ENCODE results near the gene CLEC9A. TPM values are rescaled to one million over a fixed set of nuclear protein-coding genes. Genes with fewer than 3 reads are reported as not detected.
A peak's percentile ranks its signal among the peaks of the same experiment; 100 is the strongest.

The CLEC9A gene
- polyA plus RNA-seq, 3 donors: 0.07 to 0.59 TPM; not detected in 1

DNA sequence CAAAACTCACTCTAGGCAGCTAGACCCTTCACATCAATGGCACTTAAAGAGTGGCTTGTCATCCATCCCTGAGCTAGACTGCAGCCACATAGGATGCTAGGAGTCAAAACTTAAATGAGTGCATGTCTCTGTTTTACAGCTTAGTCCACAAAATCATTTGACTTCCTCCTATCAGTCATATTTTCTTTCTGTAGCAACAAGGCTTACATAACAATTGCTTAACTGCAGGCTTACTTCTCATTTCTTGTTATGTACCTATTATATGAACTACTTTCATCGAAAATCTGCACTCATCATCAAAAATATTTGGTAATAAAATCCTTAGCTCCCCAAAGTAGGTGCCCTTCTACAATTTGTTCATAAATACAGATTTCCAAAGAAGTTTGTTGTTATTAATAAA is 38.2 kb downstream of the CLEC9A start:
- intact Hi-C loops (cut with micrococcal nuclease): loop anchor here (5.0 to 10.0 kb wide), 2 partner anchors 41 to 66 kb away; partner anchors contain the start of gene CLEC7A (in 1 of the 2)
- peaks cover 0 to 2% (median 0%) of the 10 kb centered on the region in 3 donors for H3K27me3 Mint-ChIP-seq (ENCODE audit: low read depth in 3 of 3)

GRCh38 chr12:10069099-10069498 is 38.6 kb downstream of the CLEC9A start:
- no peaks in the 10 kb centered on the region for H3K36me3 ChIP-seq (replicated peaks in 1 of 2; ENCODE audit: control insufficient read depth in 1 of 2, insufficient read depth in 2 of 2, low read length in 2 of 2)
- peaks cover 43 to 48% of the 10 kb centered on the region in 2 donors for H3K4me1 ChIP-seq (ENCODE audit: control insufficient read depth in 1 of 2, insufficient read depth in 2 of 2, low read length in 2 of 2)
- H4K20me1 ChIP-seq (ENCODE audit: insufficient read depth, low read length): no peaks in the 10 kb centered on the region
- peaks cover 16 to 23% of the 10 kb centered on the region in 2 donors for H3K36me3 Mint-ChIP-seq
- H3K4me3 ChIP-seq (replicated peaks in 1 of 3; ENCODE audit: low read depth in 2 of 3, low read length in 3 of 3): peak overlapping the region; percentile 17 to 55 (median 29)
- TF ChIP-seq CTCF (IDR thresholded peaks at IDR 0.05): no peak
- no peaks in the 10 kb centered on the region for H3K27me3 ChIP-seq (ENCODE audit: control insufficient read depth in 2 of 2, insufficient read depth in 2 of 2, low read length in 2 of 2)
- peak overlapping the region; percentile 32 to 81 for H3K4me3 Mint-ChIP-seq
- peak overlapping the region; percentile 96 to 99 (median 97) for H3K27ac Mint-ChIP-seq
- peaks cover 0 to 2% (median 0%) of the 10 kb centered on the region in 3 donors for H3K27me3 Mint-ChIP-seq (ENCODE audit: low read depth in 3 of 3)
- no peak overlapping the region for H2AFZ ChIP-seq (ENCODE audit: insufficient read depth, low read depth, low read length, poor library complexity, severe bottlenecking)
- H3K9me3 ChIP-seq (replicated peaks in 1 of 2; ENCODE audit: control insufficient read depth in 1 of 2, insufficient read depth in 1 of 2, low read length in 2 of 2): no peaks in the 10 kb centered on the region
- H3K79me2 ChIP-seq (ENCODE audit: insufficient read depth, low read length): no peaks in the 10 kb centered on the region
- WGBS (ENCODE audit: insufficient coverage): no CpG with 5 or more reads among the region's 4 CpGs
- H3K4me1 Mint-ChIP-seq: peaks cover 54% of the 10 kb centered on the region
- H3K4me2 ChIP-seq (replicated peaks; ENCODE audit: extremely low read depth, low read length, poor library complexity, severe bottlenecking): peak overlapping the region; percentile 56
- DNase-seq: peak; percentile 71 to 82 (median 81)
- peak overlapping the region; percentile 63 to 95 for H3K27ac ChIP-seq (ENCODE audit: low read depth in 1 of 2, low read length in 2 of 2)
- intact Hi-C loops (cut with micrococcal nuclease): loop anchor here (5.0 to 10.0 kb wide), 2 partner anchors 42 to 66 kb away; partner anchors contain the start of gene CLEC7A (in 1 of the 2)
- H3K9me3 Mint-ChIP-seq: peaks cover 0 to 6% (median 0%) of the 10 kb centered on the region in 7 donors
- H3K9ac ChIP-seq (ENCODE audit: insufficient read depth, low read length, poor library complexity, severe bottlenecking): peak overlapping the region; percentile 68

More for the DNA sequence above, 38.2 kb downstream of the CLEC9A start:
- peak overlapping the region; percentile 68 for H3K9ac ChIP-seq (ENCODE audit: insufficient read depth, low read length, poor library complexity, severe bottlenecking)
- H3K4me1 ChIP-seq (ENCODE audit: control insufficient read depth in 1 of 2, insufficient read depth in 2 of 2, low read length in 2 of 2): peaks cover 43 to 48% of the 10 kb centered on the region in 2 donors
- peak overlapping the region; percentile 17 to 55 (median 29) for H3K4me3 ChIP-seq (replicated peaks in 1 of 3; ENCODE audit: low read depth in 2 of 3, low read length in 3 of 3)
- peak overlapping the region; percentile 63 to 95 for H3K27ac ChIP-seq (ENCODE audit: low read depth in 1 of 2, low read length in 2 of 2)
- peak overlapping the region; percentile 56 for H3K4me2 ChIP-seq (replicated peaks; ENCODE audit: extremely low read depth, low read length, poor library complexity, severe bottlenecking)
- H2AFZ ChIP-seq (ENCODE audit: insufficient read depth, low read depth, low read length, poor library complexity, severe bottlenecking): no peak overlapping the region
- no peaks in the 10 kb centered on the region for H3K9me3 ChIP-seq (replicated peaks in 1 of 2; ENCODE audit: control insufficient read depth in 1 of 2, insufficient read depth in 1 of 2, low read length in 2 of 2)
- peak; percentile 85 to 98 (median 90) for DNase-seq
- no peak for TF ChIP-seq CTCF (IDR thresholded peaks at IDR 0.05)
- Mint-ChIP-seq H3K4me3 (peak overlapping the region; percentile 32 to 81), H3K4me1 (peaks cover 54% of the 10 kb centered on the region), H3K9me3 (peaks cover 0 to 6% (median 0%) of the 10 kb centered on the region in 7 donors), H3K36me3 (peaks cover 16 to 23% of the 10 kb centered on the region in 2 donors), H3K27ac (peak overlapping the region; percentile 96 to 99 (median 97))
- H3K36me3 ChIP-seq (replicated peaks in 1 of 2; ENCODE audit: control insufficient read depth in 1 of 2, insufficient read depth in 2 of 2, low read length in 2 of 2): no peaks in the 10 kb centered on the region
- no peaks in the 10 kb centered on the region for H4K20me1 ChIP-seq (ENCODE audit: insufficient read depth, low read length)
- H3K27me3 ChIP-seq (ENCODE audit: control insufficient read depth in 2 of 2, insufficient read depth in 2 of 2, low read length in 2 of 2): no peaks in the 10 kb centered on the region
- H3K79me2 ChIP-seq (ENCODE audit: insufficient read depth, low read length): no peaks in the 10 kb centered on the region
- WGBS (ENCODE audit: insufficient coverage): no CpG with 5 or more reads among the region's 1 CpG
